IPS-15b (cell line): ENCODE measurements around the gene HADHB.
"Not testable (repeated sequence)": the region's sequence is repeated elsewhere in the genome, so short reads cannot be mapped to it uniquely, and the experiment has no call there.

Experiments used
- H3K27me3 ChIP-seq: one replicate; pipeline ENCODE4 v1.6.1; 2013; ENCODE audit warnings: low read length; ENCODE audit not compliant: control insufficient read depth, insufficient read depth
- H3K36me3 ChIP-seq: one replicate; pipeline ENCODE4 v1.6.1; 2013; ENCODE audit warnings: low read length; ENCODE audit not compliant: control insufficient read depth, insufficient read depth
- H3K4me1 ChIP-seq: one replicate; pipeline ENCODE4 v1.6.1; 2013; ENCODE audit warnings: mild to moderate bottlenecking, low read length; ENCODE audit not compliant: control insufficient read depth, insufficient read depth
- H3K4me3 ChIP-seq: one replicate; pipeline ENCODE4 v1.5.1; 2013; ENCODE audit warnings: low read depth, low read length
- H3K9ac ChIP-seq: one replicate; pipeline ENCODE4 v1.6.1; 2013; ENCODE audit warnings: low read depth, mild to moderate bottlenecking, low read length
- H3K9me3 ChIP-seq: one replicate; pipeline ENCODE4 v1.6.1; 2013; ENCODE audit warnings: mild to moderate bottlenecking, low read length; ENCODE audit not compliant: control insufficient read depth, insufficient read depth

The HADHB gene

GRCh38 chr2:26324479-26324878 is 79.7 kb downstream of the HADHB start:
- H3K9ac ChIP-seq, H3K4me1 ChIP-seq, H3K4me3 ChIP-seq, H3K27me3 ChIP-seq, H3K9me3 ChIP-seq, H3K36me3 ChIP-seq: not testable (repeated sequence)

GRCh38 chr2:26324903-26325302 is 80.2 kb downstream of the HADHB start:
- Histone ChIP-seq H3K36me3 (no peaks in the 10 kb centered on the region), H3K9me3 (no peaks in the 10 kb centered on the region), H3K4me3 (no peak overlapping the region), H3K27me3 (no peaks in the 10 kb centered on the region), H3K4me1 (no peaks in the 10 kb centered on the region), H3K9ac (no peak overlapping the region)

GRCh38 chr2:26325851-26326250 is 81.1 kb downstream of the HADHB start:
- H3K4me1 ChIP-seq = no peaks in the 10 kb centered on the region
- no peaks in the 10 kb centered on the region for H3K9me3 ChIP-seq
- H3K9ac ChIP-seq = no peak overlapping the region
- no peak overlapping the region for H3K4me3 ChIP-seq
- no peaks in the 10 kb centered on the region for H3K36me3 ChIP-seq
- H3K27me3 ChIP-seq = no peaks in the 10 kb centered on the region

DNA sequence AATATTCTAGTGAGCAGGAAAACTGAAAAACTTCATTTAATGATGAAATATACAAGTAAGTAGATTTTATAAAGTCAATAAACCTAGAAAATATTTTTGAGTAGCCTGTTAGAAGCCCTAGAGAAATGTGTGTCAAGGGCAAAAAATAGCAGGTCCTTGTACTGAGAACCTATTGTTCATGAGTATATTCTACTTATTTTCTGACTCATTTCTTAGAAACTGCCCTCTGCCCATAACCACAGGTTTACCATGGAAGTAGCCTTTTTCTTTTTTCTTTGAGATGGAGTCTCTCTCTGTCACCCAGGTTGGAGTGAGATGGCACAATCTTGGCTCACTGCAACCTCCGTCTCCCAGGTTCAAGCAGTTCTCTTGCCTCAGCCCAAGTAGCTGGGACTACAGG is 81.8 kb downstream of the HADHB start:
- Histone ChIP-seq H3K9me3 (no peaks in the 10 kb centered on the region), H3K4me1 (no peaks in the 10 kb centered on the region), H3K9ac (no peak overlapping the region), H3K4me3 (no peak overlapping the region), H3K27me3 (no peaks in the 10 kb centered on the region), H3K36me3 (no peaks in the 10 kb centered on the region)

DNA sequence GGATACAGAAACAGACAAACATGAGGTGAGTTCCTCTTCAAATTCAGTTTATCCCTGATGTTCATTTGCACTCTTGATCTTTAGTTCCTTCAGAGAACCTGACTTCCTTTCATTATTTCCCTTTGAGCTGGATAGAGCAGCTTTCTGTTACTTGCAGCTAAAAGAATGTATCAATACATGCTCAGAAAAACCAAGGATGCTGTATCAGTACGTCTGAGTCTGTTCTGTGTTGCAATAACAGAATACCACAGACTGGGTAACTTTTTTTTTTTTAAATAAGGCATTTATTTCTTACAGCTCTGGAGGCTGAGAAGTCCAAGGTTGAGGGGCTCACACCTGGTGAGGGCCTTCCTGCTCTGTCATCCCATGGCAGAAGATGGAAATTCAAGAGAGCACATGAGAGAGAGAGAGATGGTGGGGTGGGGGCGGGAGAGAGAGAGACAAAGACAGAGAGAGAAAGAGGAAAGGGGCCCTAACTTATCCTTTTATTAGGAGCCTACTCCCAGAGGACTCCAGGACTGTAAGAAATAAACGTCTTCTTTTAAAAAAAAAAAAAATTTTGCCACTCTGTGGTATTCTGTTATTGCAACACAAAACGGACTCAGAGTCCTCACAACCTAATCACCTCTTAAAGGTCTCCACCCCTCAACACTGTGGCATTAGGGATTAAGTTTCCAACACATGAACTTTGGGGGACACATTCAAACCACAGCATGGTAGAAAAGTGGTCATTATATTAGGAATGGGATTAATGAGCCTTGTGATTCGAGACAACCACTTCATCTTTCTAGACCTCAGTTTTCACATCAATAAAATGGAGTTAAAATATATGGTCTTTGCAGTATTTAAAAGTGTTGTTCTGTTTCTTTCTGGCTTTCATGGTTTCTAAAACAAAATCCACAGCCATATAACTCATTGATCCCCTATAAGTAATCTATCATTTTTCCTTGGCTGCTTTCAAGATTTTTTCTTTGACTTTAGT is 82.8 kb downstream of the HADHB start:
- Histone ChIP-seq H3K4me1 (no peaks in the 10 kb centered on the region), H3K4me3 (no peak overlapping the region), H3K36me3 (no peaks in the 10 kb centered on the region), H3K9ac (no peak overlapping the region), H3K9me3 (no peaks in the 10 kb centered on the region), H3K27me3 (no peaks in the 10 kb centered on the region)

DNA sequence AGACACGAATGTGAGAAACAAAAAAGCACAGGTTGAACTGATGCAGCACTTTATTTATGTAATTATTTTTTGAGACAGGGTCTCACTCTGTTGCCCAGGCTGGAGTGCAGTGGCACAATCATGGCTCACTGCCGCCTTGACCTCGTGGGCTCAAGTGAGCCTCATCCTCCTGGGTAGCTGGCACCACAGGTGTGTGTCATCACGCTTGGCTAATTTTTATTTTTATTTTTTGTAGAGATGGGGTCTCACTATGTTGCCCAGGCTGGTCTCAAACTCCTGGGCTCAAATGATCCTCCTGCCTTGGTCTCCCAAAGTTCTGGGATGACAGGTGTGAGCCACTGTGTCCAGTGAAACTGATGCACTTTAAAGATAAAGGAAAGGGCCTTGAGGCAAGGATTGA is 84.3 kb downstream of the HADHB start:
- H3K27me3 ChIP-seq, H3K9ac ChIP-seq, H3K9me3 ChIP-seq, H3K4me3 ChIP-seq, H3K36me3 ChIP-seq, H3K4me1 ChIP-seq: not testable (repeated sequence)

DNA sequence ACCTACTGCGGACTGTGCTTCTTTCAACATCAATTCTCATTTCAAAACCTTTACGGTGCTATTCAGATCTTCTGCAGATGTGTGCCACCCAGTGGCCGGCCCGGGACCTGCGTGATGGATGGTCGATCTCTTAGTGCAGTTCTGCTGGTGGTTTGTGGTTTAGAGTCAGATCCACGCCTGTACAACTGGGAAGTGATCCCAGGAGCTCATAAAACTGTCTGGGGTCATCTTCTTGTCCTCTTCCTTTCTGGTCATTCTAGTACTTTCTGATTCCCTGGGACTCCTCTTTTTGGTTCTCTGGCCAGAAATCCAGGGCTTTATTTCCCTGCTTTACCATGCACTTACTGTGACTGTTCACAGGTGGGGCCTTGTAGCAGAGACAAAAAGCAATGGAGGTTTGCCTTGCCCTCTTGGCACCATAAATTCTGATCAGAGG is 85.4 kb downstream of the HADHB start:
- no peak overlapping the region for H3K9ac ChIP-seq
- H3K9me3 ChIP-seq = no peaks in the 10 kb centered on the region
- no peaks in the 10 kb centered on the region for H3K27me3 ChIP-seq
- H3K4me1 ChIP-seq = no peaks in the 10 kb centered on the region
- no peaks in the 10 kb centered on the region for H3K36me3 ChIP-seq
- no peak overlapping the region for H3K4me3 ChIP-seq

DNA sequence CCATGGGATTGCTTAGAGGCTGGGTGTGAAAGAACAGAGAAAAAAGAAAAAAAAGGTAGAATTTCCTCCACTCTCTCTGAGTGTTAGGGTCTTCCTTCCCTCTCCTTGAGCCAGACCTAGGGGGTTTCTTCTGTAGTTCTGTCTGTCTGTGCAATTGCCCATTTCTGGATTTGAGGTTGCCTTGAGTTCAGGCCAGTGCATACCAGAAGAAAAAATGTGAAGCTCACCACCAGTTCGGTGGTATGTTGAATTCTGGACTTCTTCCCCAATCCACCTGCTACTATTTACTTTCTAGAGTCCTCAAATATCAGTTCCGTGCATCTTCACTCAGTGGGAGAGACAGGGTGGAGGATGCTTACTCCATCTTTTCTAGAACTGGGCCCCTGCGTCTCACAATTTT is 85.9 kb downstream of the HADHB start:
- H3K9ac ChIP-seq = no peak overlapping the region
- H3K4me1 ChIP-seq = no peaks in the 10 kb centered on the region
- no peak overlapping the region for H3K4me3 ChIP-seq
- no peaks in the 10 kb centered on the region for H3K27me3 ChIP-seq
- no peaks in the 10 kb centered on the region for H3K36me3 ChIP-seq
- H3K9me3 ChIP-seq = no peaks in the 10 kb centered on the region

DNA sequence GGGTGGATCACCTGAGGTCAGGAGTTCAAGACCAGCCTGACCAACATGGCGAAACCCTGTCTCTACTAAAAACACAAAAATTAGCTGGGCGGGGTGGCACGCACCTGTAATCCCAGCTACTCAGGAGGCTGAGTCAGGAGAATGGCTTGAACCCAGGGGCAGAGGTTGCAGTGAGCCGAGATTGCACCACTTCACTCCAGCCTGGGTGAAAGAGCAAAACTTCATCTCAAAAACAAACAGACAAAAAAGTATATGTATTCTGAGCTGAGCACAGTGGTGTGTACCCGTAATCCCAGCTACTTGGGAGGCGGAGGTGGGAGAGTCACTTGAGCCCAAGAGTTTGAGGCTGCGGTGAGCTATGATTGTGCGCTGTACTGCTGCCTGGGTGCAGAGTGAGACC is 86.6 kb downstream of the HADHB start:
- H3K36me3 ChIP-seq, H3K4me3 ChIP-seq, H3K27me3 ChIP-seq, H3K4me1 ChIP-seq, H3K9ac ChIP-seq, H3K9me3 ChIP-seq: not testable (repeated sequence)

DNA sequence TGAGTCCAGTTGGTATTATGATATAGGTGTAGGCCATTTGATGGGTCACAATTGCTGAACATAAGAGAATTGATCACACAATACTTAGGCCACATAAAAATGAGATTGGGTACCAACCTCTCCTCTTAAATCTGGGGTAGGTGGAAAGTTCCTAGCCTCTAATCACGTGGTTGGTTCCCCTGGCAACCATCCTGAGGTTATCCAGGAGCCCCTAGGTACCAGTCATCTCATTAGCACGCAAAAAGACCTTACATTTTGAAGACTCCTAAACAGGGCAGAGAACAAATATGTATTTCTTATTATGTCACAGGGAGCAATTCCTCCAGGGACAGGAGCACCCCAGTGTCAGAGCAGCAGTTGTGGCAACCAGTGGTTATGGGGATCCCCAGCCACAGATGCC is 88.6 kb downstream of the HADHB start:
- no peak overlapping the region for H3K4me3 ChIP-seq
- H3K9ac ChIP-seq = no peak overlapping the region
- H3K9me3 ChIP-seq = no peaks in the 10 kb centered on the region
- H3K36me3 ChIP-seq = no peaks in the 10 kb centered on the region
- H3K4me1 ChIP-seq = no peaks in the 10 kb centered on the region
- no peaks in the 10 kb centered on the region for H3K27me3 ChIP-seq

DNA sequence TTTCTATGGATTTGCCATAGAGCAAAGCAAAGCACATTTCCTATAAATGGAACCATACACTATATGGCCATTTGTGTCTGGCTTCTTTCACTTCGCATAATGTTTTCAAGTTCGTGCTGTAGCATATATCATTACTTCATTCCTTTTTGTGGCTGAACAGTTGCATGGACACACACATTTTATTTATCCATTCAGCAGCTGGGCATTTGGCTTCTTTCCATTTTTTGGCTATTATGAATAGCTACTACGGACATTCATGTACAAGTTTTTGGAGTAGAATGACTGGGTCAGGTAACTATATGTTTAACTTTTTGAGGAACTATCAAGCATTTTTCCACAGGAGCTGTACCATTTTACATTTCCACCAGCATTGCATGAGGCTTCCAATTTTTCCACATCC is 90.5 kb downstream of the HADHB start:
- Histone ChIP-seq H3K36me3 (no peaks in the 10 kb centered on the region), H3K27me3 (no peaks in the 10 kb centered on the region), H3K4me1 (peaks cover 2% of the 10 kb centered on the region)

GRCh38 chr2:26336719-26337118 is 92.0 kb downstream of the HADHB start:
- H3K9ac ChIP-seq = no peak overlapping the region
- H3K4me1 ChIP-seq = peaks cover 2% of the 10 kb centered on the region
- H3K4me3 ChIP-seq = no peak overlapping the region
- H3K9me3 ChIP-seq = no peaks in the 10 kb centered on the region
- no peaks in the 10 kb centered on the region for H3K27me3 ChIP-seq
- H3K36me3 ChIP-seq = no peaks in the 10 kb centered on the region

More for the DNA sequence above, 90.5 kb downstream of the HADHB start:
- no peaks in the 10 kb centered on the region for H3K9me3 ChIP-seq
- H3K4me3 ChIP-seq = no peak overlapping the region
- H3K9ac ChIP-seq = no peak overlapping the region
